Naive thymus-derived CD8-positive, alpha-beta T cell (primary cell): Measurements from ENCODE around the gene BABAM2. TPM values are rescaled to one million over a fixed set of nuclear protein-coding genes. Genes with fewer than 3 reads are reported as not detected.
A peak's percentile ranks its signal among the peaks of the same experiment; 100 is the strongest.

Source experiments
- ATAC-seq, 2 donors: fragments of 150-1000 bp; cut with Tn5 transposase in 1 of 2; sonication (Bioruptor Pico), chemical (Tn5 transposase) in 1 of 2; 1 replicate in 1 of 2; 2 replicates in 1 of 2; pipeline ENCODE4 v1.10.0; 2021; ENCODE audit warnings: mild to moderate bottlenecking in 2 of 2, moderate library complexity in 2 of 2
- POLR2A ChIA-PET: fragments of 350-600 bp; sonication (Branson Sonifier 250); formaldehyde crosslinking; loops from one replicate; lab custom pipeline; 2021; ENCODE audit warnings: antibody characterized with exemption; lab: Charles Lee
- DNase-seq, 10 donors: peaks; one replicate each; pipeline versions ENCODE4 v3.0.0 to v3.0.0-alpha.2; 2020 to 2022
- H3K27ac Mint-ChIP-seq, 10 donors: one replicate each; pipeline ENCODE4 v1.8.0; 2020 to 2022; ENCODE audit warnings: mild to moderate bottlenecking in 10 of 10, mixed read lengths in 10 of 10, moderate library complexity in 4 of 10, inconsistent platforms in 1 of 10
- H3K27me3 Mint-ChIP-seq, 5 donors: one replicate each; pipeline ENCODE4 v1.8.0; 2021 to 2022; ENCODE audit warnings: mixed read lengths in 5 of 5
- H3K36me3 Mint-ChIP-seq, 3 donors: one replicate each; pipeline ENCODE4 v1.8.0; 2020 to 2022; ENCODE audit warnings: mixed read lengths in 3 of 3, mild to moderate bottlenecking in 2 of 3, inconsistent platforms in 1 of 3
- H3K4me1 Mint-ChIP-seq, 4 donors: one replicate each; pipeline ENCODE4 v1.8.0; 2021 to 2022; ENCODE audit warnings: mixed read lengths in 4 of 4
- H3K4me3 Mint-ChIP-seq, 10 donors: one replicate each; pipeline ENCODE4 v1.8.0; 2020 to 2022; ENCODE audit warnings: mild to moderate bottlenecking in 10 of 10, mixed read lengths in 10 of 10, moderate library complexity in 6 of 10, inconsistent platforms in 1 of 10
- H3K9me3 Mint-ChIP-seq, 9 donors: one replicate each; pipeline ENCODE4 v1.8.0; 2020 to 2022; ENCODE audit warnings: mixed read lengths in 9 of 9, mild to moderate bottlenecking in 3 of 9, inconsistent platforms in 1 of 9, moderate library complexity in 1 of 9
- polyA plus RNA-seq, 3 donors: library from polyadenylated mRNA; unstranded; fragments of 300-500 nt; fragmentation: Illumina TruSeq; gene quantifications; one replicate each; pipeline ENCODE4 v1.2.3, GENCODE V29; 2021
- total RNA-seq, 8 experiments: library from RNA in 2 of 8; stranded (reverse) in 2 of 8; gene quantifications; one replicate each; pipeline ENCODE4 v1.2.3 and lab custom pipeline; 2021 to 2026

The BABAM2 gene
- total RNA-seq, result 10 to 100 TPM; 29.6 to 32.2 TPM
- polyA plus RNA-seq, result 10 to 100 TPM; 50.5 to 60.2 (median 56.2) TPM
- 13.3 to 24.6 (median 17.9) reads per million in 6 experiments for total RNA-seq (lab: John Stamatoyannopoulos, UW)

- DNase-seq (peak; percentile 87 to 96 (median 94)), ATAC-seq (peak; percentile 75 to 81)
- H3K27me3 Mint-ChIP-seq, result peaks cover 0 to 6% (median 0%) of the 10 kb centered on the region in 5 donors
- peak within 1 kb of the TSS; percentile 98 to 100 (median 100) for H3K27ac Mint-ChIP-seq
- H3K4me3 Mint-ChIP-seq, result peak within 1 kb of the TSS; percentile 94 to 99 (median 98)
- peaks cover 0 to 4% (median 0%) of the 10 kb centered on the region in 9 donors for H3K9me3 Mint-ChIP-seq
- peaks cover 0 to 15% (median 9%) of the 10 kb centered on the region in 3 donors for H3K36me3 Mint-ChIP-seq
- POLR2A ChIA-PET, result interaction anchor here (0.6 to 1.6 kb wide), 2 partner anchors 118 to 1004 kb away, joined by 4 to 6 read pairs; partner anchors contain the start of gene WDR43
- H3K4me1 Mint-ChIP-seq, result peaks cover 25 to 64% (median 47%) of the 10 kb centered on the region in 4 donors
Observed at GRCh38 chr2:27890146-27890923, at the start of gene BABAM2, which contains the start of gene RBKS. TSS of gene BABAM2 (plus strand) at chr2:27890729. CDS start at chr2:27894557, 3,828 bp downstream. TSS of gene RBKS (minus strand) at chr2:27890387. CDS start at chr2:27890345, 42 bp downstream.

GRCh38 chr2:27842894-27843293 lies 47.6 kb upstream of the BABAM2 start:
- POLR2A ChIA-PET, result no interaction called here
- Mint-ChIP-seq H3K4me3 (no peak overlapping the region), H3K27ac (no peak overlapping the region)

GRCh38 chr2:27843992-27844391 lies 46.5 kb upstream of the BABAM2 start:
- Mint-ChIP-seq H3K36me3 (peaks cover 0 to 6% (median 2%) of the 10 kb centered on the region in 3 donors), H3K4me3 (no peak overlapping the region), H3K9me3 (no peaks in the 10 kb centered on the region), H3K27me3 (no peaks in the 10 kb centered on the region), H3K4me1 (no peaks in the 10 kb centered on the region), H3K27ac (no peak overlapping the region)
- POLR2A ChIA-PET, result no interaction called here
- ATAC-seq (no peak), DNase-seq (no peak)

More at GRCh38 chr2:27842894-27843293, 47.6 kb upstream of the BABAM2 start:
- Mint-ChIP-seq H3K36me3 (peaks cover 0 to 6% (median 2%) of the 10 kb centered on the region in 3 donors), H3K9me3 (no peaks in the 10 kb centered on the region), H3K27me3 (no peaks in the 10 kb centered on the region), H3K4me1 (no peaks in the 10 kb centered on the region)
- ATAC-seq (no peak), DNase-seq (no peak)

- Mint-ChIP-seq H3K9me3 (no peaks in the 10 kb centered on the region), H3K4me1 (no peaks in the 10 kb centered on the region), H3K27me3 (no peaks in the 10 kb centered on the region), H3K27ac (no peak overlapping the region), H3K36me3 (peaks cover 0 to 4% (median 2%) of the 10 kb centered on the region in 3 donors), H3K4me3 (no peak overlapping the region)
- no peak for ATAC-seq
- POLR2A ChIA-PET, result no interaction called here
- no peak for DNase-seq
Observed at GRCh38 chr2:27844821-27845255, 45.7 kb upstream of the BABAM2 start.

- Mint-ChIP-seq H3K4me3 (no peak overlapping the region), H3K27ac (no peak overlapping the region), H3K4me1 (peaks cover 0 to 2% (median 0%) of the 10 kb centered on the region in 4 donors), H3K36me3 (peaks cover 0 to 2% (median 0%) of the 10 kb centered on the region in 3 donors), H3K9me3 (no peaks in the 10 kb centered on the region), H3K27me3 (no peaks in the 10 kb centered on the region)
- no peak for DNase-seq
- ATAC-seq, result no peak
- POLR2A ChIA-PET, result no interaction called here
Observed at GRCh38 chr2:27847333-27847732, 43.2 kb upstream of the BABAM2 start.

GRCh38 chr2:27849558-27850205 lies 40.8 kb upstream of the BABAM2 start:
- Mint-ChIP-seq H3K27me3 (no peaks in the 10 kb centered on the region), H3K4me3 (no peak overlapping the region), H3K4me1 (peaks cover 0 to 2% (median 0%) of the 10 kb centered on the region in 4 donors), H3K36me3 (peaks cover 0 to 2% (median 0%) of the 10 kb centered on the region in 3 donors), H3K9me3 (no peaks in the 10 kb centered on the region), H3K27ac (peak overlapping the region in 2 of 10 donors; percentile 21 to 34)
- POLR2A ChIA-PET, result no interaction called here
- ATAC-seq (no peak), DNase-seq (no peak)

GRCh38 chr2:27852691-27853090 lies 37.8 kb upstream of the BABAM2 start:
- POLR2A ChIA-PET, result no interaction called here
- peaks cover 0 to 9% (median 3%) of the 10 kb centered on the region in 3 donors for H3K36me3 Mint-ChIP-seq
- no peak overlapping the region for H3K27ac Mint-ChIP-seq
- peaks cover 0 to 4% (median 3%) of the 10 kb centered on the region in 9 donors for H3K9me3 Mint-ChIP-seq
- no peaks in the 10 kb centered on the region for H3K27me3 Mint-ChIP-seq
- H3K4me3 Mint-ChIP-seq, result no peak overlapping the region
- ATAC-seq (no peak), DNase-seq (no peak)
- H3K4me1 Mint-ChIP-seq, result peaks cover 0 to 2% (median 0%) of the 10 kb centered on the region in 4 donors

GRCh38 chr2:27854229-27854862 lies 36.2 kb upstream of the BABAM2 start:
- DNase-seq, result no peak
- no peak for ATAC-seq
- Mint-ChIP-seq H3K36me3 (peaks cover 0 to 18% (median 5%) of the 10 kb centered on the region in 3 donors), H3K4me3 (no peak overlapping the region), H3K27me3 (no peaks in the 10 kb centered on the region), H3K27ac (no peak overlapping the region), H3K4me1 (peaks cover 0 to 2% (median 0%) of the 10 kb centered on the region in 4 donors), H3K9me3 (peaks cover 0 to 13% (median 5%) of the 10 kb centered on the region in 9 donors)
- POLR2A ChIA-PET, result no interaction called here

GRCh38 chr2:27855476-27855875 lies 35.1 kb upstream of the BABAM2 start:
- POLR2A ChIA-PET, result no interaction called here
- Mint-ChIP-seq H3K36me3 (peaks cover 0 to 18% (median 5%) of the 10 kb centered on the region in 3 donors), H3K4me1 (peaks cover 0 to 5% (median 0%) of the 10 kb centered on the region in 4 donors), H3K9me3 (peaks cover 0 to 13% (median 5%) of the 10 kb centered on the region in 9 donors), H3K4me3 (no peak overlapping the region), H3K27ac (no peak overlapping the region), H3K27me3 (no peaks in the 10 kb centered on the region)
- DNase-seq, result no peak
- ATAC-seq, result no peak

- Mint-ChIP-seq H3K4me1 (peaks cover 0 to 5% (median 0%) of the 10 kb centered on the region in 4 donors), H3K27me3 (no peaks in the 10 kb centered on the region), H3K4me3 (no peak overlapping the region), H3K36me3 (peaks cover 0 to 18% (median 5%) of the 10 kb centered on the region in 3 donors), H3K27ac (no peak overlapping the region), H3K9me3 (peaks cover 0 to 13% (median 5%) of the 10 kb centered on the region in 9 donors)
- POLR2A ChIA-PET, result no interaction called here
- no peak for ATAC-seq
- DNase-seq, result no peak
Observed at GRCh38 chr2:27856386-27856785, 34.1 kb upstream of the BABAM2 start.

- Mint-ChIP-seq H3K4me3 (no peak overlapping the region), H3K27me3 (no peaks in the 10 kb centered on the region), H3K36me3 (peaks cover 0 to 18% (median 5%) of the 10 kb centered on the region in 3 donors), H3K4me1 (peaks cover 0 to 5% (median 0%) of the 10 kb centered on the region in 4 donors), H3K27ac (no peak overlapping the region), H3K9me3 (peaks cover 0 to 13% (median 5%) of the 10 kb centered on the region in 9 donors)
- POLR2A ChIA-PET, result no interaction called here
- ATAC-seq (no peak), DNase-seq (no peak)
Observed at GRCh38 chr2:27856956-27857355, 33.6 kb upstream of the BABAM2 start.
